Ascending aorta (tissue), 2 donors: Measurements from ENCODE around the gene MRPL2. TPM values are rescaled to one million over a fixed set of nuclear protein-coding genes. Genes with fewer than 3 reads are reported as not detected.

Experiments
- DNase-seq, 2 donors: peaks; one replicate each; pipeline ENCODE4 v3.0.0-alpha.2; 2019; ENCODE audit warnings: low spot score in 2 of 2
- H3K27ac ChIP-seq, 2 donors: fragments of 200-600 bp; sonication (generic); one replicate each; pipeline ENCODE4 v1.5.1; 2016 to 2017; ENCODE audit warnings: mild to moderate bottlenecking in 1 of 2
- H3K27me3 ChIP-seq: fragments of 200-600 bp; sonication (generic); one replicate; pipeline ENCODE4 v1.5.1; 2017
- H3K36me3 ChIP-seq, 2 donors: fragments of 200-600 bp; sonication (generic); one replicate each; pipeline ENCODE4 v1.5.1; 2016
- H3K4me1 ChIP-seq, 2 donors: fragments of 200-600 bp; sonication (generic); one replicate each; pipeline ENCODE4 v1.5.1; 2016 to 2017; ENCODE audit warnings: mild to moderate bottlenecking in 1 of 2
- H3K4me3 ChIP-seq, 2 donors: fragments of 200-600 bp; sonication (generic); one replicate each; pipeline ENCODE4 v1.5.1; 2016 to 2017; ENCODE audit warnings: mild to moderate bottlenecking in 1 of 2
- H3K9me3 ChIP-seq, 2 donors: fragments of 200-600 bp; sonication (generic); one replicate each; pipeline ENCODE4 v1.5.1; 2016
- intact Hi-C: fragments of 100-400 bp; cut with DNase I; formaldehyde crosslinking; loops from one replicate; pipeline ENCODE4 v1.15.1; 2023
- total RNA-seq: library from RNA; depleted of rRNA; stranded (reverse); fragments of >200 nt; gene quantifications from one replicate; pipeline ENCODE4 v1.1.0, GENCODE V29; 2016
- TF ChIP-seq, protein P1 (sequence below), 3 experiments: fragments of 200-600 bp in 2 of 3; fragments of 450-650 bp in 1 of 3; sonication (generic) in 2 of 3; IDR thresholded peaks; one replicate each; pipeline ENCODE4 v1.5.1; 2016 to 2019; ENCODE audit warnings: antibody characterized with exemption in 3 of 3, mild to moderate bottlenecking in 1 of 3, moderate library complexity in 1 of 3

The MRPL2 gene
- total RNA-seq, 1 donor from 2014 or later, result 42.3 TPM

DNA sequence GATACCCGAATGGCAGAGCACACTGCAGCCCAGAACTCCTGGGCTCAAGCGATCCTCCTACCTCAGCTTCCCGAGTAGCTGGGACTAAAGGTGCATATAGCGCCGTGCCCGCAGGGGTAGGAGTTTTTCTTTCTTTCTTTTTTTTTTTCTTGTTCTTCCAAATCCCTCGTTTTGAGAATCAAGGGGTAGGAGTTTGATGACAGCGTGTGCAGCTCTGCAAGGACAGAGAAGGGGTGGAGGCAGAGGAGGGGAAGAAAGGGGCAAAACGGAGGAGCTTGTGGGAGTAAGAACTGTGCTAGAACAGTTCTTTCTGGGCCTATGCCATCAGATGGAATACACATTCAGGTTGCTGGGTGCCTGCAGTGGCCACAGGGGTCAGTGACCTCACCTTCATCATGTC lies 22.5 kb downstream of the MRPL2 start:
- no peak for DNase-seq
- TF ChIP-seq, protein P1, sequence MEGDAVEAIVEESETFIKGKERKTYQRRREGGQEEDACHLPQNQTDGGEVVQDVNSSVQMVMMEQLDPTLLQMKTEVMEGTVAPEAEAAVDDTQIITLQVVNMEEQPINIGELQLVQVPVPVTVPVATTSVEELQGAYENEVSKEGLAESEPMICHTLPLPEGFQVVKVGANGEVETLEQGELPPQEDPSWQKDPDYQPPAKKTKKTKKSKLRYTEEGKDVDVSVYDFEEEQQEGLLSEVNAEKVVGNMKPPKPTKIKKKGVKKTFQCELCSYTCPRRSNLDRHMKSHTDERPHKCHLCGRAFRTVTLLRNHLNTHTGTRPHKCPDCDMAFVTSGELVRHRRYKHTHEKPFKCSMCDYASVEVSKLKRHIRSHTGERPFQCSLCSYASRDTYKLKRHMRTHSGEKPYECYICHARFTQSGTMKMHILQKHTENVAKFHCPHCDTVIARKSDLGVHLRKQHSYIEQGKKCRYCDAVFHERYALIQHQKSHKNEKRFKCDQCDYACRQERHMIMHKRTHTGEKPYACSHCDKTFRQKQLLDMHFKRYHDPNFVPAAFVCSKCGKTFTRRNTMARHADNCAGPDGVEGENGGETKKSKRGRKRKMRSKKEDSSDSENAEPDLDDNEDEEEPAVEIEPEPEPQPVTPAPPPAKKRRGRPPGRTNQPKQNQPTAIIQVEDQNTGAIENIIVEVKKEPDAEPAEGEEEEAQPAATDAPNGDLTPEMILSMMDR (IDR thresholded peaks at IDR 0.05), result no peak
- Histone ChIP-seq H3K4me1 (no peaks in the 10 kb centered on the region), H3K36me3 (peaks cover 37 to 63% of the 10 kb centered on the region in 2 donors), H3K4me3 (no peak overlapping the region), H3K27ac (no peak overlapping the region), H3K27me3 (no peaks in the 10 kb centered on the region), H3K9me3 (no peaks in the 10 kb centered on the region)
- intact Hi-C loops, result no loop called here

DNA sequence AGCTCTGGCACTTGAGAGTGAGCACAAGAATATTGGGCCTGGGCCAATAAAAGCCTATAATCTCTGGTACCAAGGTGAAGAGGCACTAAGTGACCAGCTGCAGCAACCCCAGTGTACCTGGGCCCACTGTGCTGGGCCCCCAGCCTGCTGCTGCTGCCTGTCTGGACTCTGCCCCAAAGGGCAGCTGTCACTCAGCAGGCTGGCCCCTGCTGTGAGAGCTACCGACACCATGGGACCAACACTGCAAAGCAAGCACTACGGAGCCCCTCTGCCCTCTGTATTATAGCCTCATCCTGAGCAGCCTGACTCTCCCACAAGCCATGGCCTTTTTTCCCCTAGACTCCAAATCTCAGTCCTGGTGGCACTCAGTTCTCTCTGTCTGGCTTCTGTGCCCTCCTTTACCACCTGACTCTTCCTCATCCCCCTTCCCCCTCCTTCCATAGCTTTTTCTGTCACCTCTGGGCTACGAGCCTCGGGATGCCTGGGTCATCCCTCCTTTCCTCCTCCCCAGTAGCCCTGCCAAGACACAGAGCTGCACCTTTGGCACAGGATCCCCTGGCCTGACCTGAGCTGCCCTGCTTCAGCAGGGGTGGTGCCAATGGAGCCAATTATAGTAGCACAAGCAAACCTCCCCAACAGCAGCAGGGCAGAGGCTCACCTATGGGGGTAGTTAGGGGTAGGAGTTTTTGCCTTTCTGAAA lies 23.6 kb downstream of the MRPL2 start:
- Histone ChIP-seq H3K36me3 (peaks cover 44 to 62% of the 10 kb centered on the region in 2 donors), H3K4me1 (no peaks in the 10 kb centered on the region), H3K27ac (no peak overlapping the region), H3K9me3 (no peaks in the 10 kb centered on the region), H3K4me3 (no peak overlapping the region), H3K27me3 (no peaks in the 10 kb centered on the region)
- TF ChIP-seq, protein P1 (IDR thresholded peaks at IDR 0.05), result no peak
- intact Hi-C loops, result no loop called here
- DNase-seq, result no peak

DNA sequence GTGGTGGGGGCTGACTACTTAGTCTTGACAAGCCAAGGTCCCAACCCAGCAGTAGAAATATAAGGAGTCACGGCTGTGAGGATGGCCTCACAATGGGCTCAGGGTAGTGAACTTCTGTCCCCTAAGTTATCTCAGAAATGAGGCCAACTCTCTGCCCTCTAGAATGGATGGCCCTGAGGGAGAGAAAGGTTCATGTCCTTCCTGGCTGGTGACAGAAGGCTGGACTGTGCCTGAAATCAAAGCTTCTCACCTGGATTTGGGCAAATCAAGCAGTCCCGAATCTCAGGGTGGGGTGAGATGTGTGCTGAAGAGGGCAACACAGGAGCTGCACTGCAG lies 25.1 kb downstream of the MRPL2 start:
- H3K27me3 ChIP-seq, result no peaks in the 10 kb centered on the region
- TF ChIP-seq, protein P1 (IDR thresholded peaks at IDR 0.05), result no peak
- H3K4me3 ChIP-seq, result no peak overlapping the region
- peaks cover 55 to 67% of the 10 kb centered on the region in 2 donors for H3K36me3 ChIP-seq
- H3K4me1 ChIP-seq, result no peaks in the 10 kb centered on the region
- no peak for DNase-seq
- no peaks in the 10 kb centered on the region for H3K9me3 ChIP-seq
- H3K27ac ChIP-seq, result no peak overlapping the region
- intact Hi-C loops, result no loop called here

DNA sequence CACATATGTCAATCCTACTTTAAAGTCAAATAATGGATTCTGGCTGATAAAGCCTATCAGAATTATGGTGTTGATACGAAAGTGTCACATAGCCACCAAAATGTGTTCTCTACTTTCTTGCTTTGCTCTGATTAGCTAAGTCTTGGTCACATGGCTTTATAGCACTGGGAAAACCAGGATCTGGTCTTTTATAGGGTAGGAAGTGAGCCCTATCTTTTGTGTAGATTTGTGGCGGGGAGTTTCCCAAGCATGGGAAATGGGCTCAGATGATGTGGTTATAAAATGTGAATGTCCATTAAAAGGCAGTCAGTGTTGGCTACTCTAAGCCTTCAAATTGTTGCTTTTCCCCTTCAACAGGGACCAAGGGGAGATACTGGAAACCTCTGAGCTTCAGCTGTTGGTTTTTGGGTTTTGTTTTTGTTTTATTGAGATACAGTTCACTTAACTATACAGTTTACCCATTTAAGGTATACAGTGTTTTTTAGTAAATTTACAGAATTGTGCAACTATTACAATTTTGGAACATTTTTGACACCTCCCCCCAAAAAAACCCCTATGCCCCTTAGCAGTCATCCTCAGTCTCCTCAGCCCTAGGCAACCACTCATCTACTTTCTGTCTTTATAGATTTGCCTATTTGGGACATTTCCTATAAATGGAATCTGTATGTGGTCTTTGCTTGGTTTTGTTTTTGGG lies 25.6 kb downstream of the MRPL2 start:
- Histone ChIP-seq H3K27ac (no peak overlapping the region), H3K9me3 (no peaks in the 10 kb centered on the region), H3K36me3 (peaks cover 60 to 67% of the 10 kb centered on the region in 2 donors), H3K4me1 (no peaks in the 10 kb centered on the region), H3K27me3 (no peaks in the 10 kb centered on the region), H3K4me3 (no peak overlapping the region)
- TF ChIP-seq, protein P1 (IDR thresholded peaks at IDR 0.05), result no peak
- intact Hi-C loops, result no loop called here
- DNase-seq, result no peak

DNA sequence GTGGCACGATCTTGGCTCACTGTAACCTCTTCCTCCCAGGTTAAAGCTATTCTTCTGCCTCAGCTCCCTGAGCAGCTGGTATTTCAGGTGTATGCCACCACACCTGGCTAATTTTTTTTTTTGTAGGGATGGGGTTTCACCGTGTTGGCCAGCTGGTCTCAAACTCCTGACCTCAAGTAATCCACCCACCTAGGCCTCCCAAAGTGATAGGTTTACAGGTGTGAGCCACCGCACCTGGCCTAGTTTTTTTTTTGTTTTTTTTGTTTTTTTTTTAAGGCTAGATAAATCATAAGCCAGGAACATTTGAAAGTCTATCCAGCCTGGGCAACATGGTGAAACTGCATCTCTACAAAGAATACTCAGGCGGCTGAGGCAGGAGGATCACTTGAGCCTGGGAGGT lies 26.9 kb downstream of the MRPL2 start:
- Histone ChIP-seq H3K27me3 (no peaks in the 10 kb centered on the region), H3K9me3 (no peaks in the 10 kb centered on the region), H3K27ac (no peak overlapping the region), H3K36me3 (peaks cover 61 to 68% of the 10 kb centered on the region in 2 donors), H3K4me3 (no peak overlapping the region), H3K4me1 (no peaks in the 10 kb centered on the region)
- no peak for DNase-seq
- TF ChIP-seq, protein P1 (IDR thresholded peaks at IDR 0.05), result no peak
- intact Hi-C loops, result no loop called here
